Upper lobe of left lung (tissue), 6 donors: ENCODE results near the gene PSMD5. TPM values are rescaled to one million over a fixed set of nuclear protein-coding genes. Genes with fewer than 3 reads are reported as not detected.

Experiments
- ATAC-seq, 2 donors: fragments of 200-7000 bp; cut with Tn5 transposase; one replicate each; pipeline ENCODE4 v1.9.1; 2022; ENCODE audit warnings: mild to moderate bottlenecking in 2 of 2, moderate library complexity in 2 of 2; ENCODE audit not compliant: low FRiP score in 2 of 2
- DNase-seq, 2 donors: peaks; one replicate each; pipeline ENCODE4 v3.0.0-alpha.2; 2019 to 2020
- H3K27ac ChIP-seq, 4 donors: fragments of 200-600 bp; sonication (generic); one replicate each; pipeline ENCODE4 v1.5.1; 2016 to 2019
- H3K27me3 ChIP-seq, 4 donors: fragments of 200-600 bp; sonication (generic); one replicate each; pipeline ENCODE4 v1.5.1; 2017 to 2019
- H3K36me3 ChIP-seq, 4 donors: fragments of 200-600 bp; sonication (generic); one replicate each; pipeline ENCODE4 v1.5.1; 2016 to 2019
- H3K4me1 ChIP-seq, 4 donors: fragments of 200-600 bp; sonication (generic); one replicate each; pipeline ENCODE4 v1.5.1; 2018 to 2019
- H3K4me3 ChIP-seq, 4 donors: fragments of 200-600 bp; sonication (generic); one replicate each; pipeline ENCODE4 v1.5.1; 2017 to 2019; ENCODE audit warnings: mild to moderate bottlenecking in 2 of 4, moderate library complexity in 1 of 4
- H3K9me3 ChIP-seq, 4 donors: fragments of 200-600 bp; sonication (generic); one replicate each; pipeline ENCODE4 v1.5.1; 2018 to 2019
- EP300 ChIP-seq, 4 donors: sonication (generic); formaldehyde crosslinking; IDR thresholded peaks; one replicate each; pipeline ENCODE4 v1.5.1; 2017; ENCODE audit warnings: antibody characterized with exemption in 4 of 4, control low read depth in 2 of 4
- POLR2A ChIP-seq, 4 donors: fragments of 450-650 bp; IDR thresholded peaks; one replicate each; pipeline ENCODE4 v1.5.1; 2016 to 2017; ENCODE audit warnings: antibody characterized with exemption in 4 of 4, mild to moderate bottlenecking in 2 of 4
- POLR2AphosphoS5 ChIP-seq, 2 donors: sonication (generic); formaldehyde crosslinking; IDR thresholded peaks; one replicate each; pipeline ENCODE4 v1.5.1; 2017; ENCODE audit warnings: antibody characterized with exemption in 2 of 2
- WGBS, 2 donors: methylation state at CpG; one replicate each; pipeline ENCODE4 v1.1.5; 2017 to 2018; 5-methylcytosine and 5-hydroxymethylcytosine counted together
- total RNA-seq, 6 donors: library from RNA; depleted of rRNA in 4 of 6; stranded (reverse); fragments of >200 nt in 4 of 6; gene quantifications; one replicate each; pipeline versions ENCODE4 v1.1.0 to v1.2.1, GENCODE V29; 2016 to 2021
- TF ChIP-seq, protein P1 (sequence below), 6 experiments: fragments of 450-650 bp in 4 of 6; fragments of 200-600 bp in 2 of 6; sonication (generic) in 2 of 6; IDR thresholded peaks; one replicate each; pipeline ENCODE4 v1.5.1; 2016 to 2019; ENCODE audit warnings: antibody characterized with exemption in 6 of 6
- donor health status: DM: no; HTN: no; CAD: no; lungs with moderate emphysema.
- donor health status: DM: no; HTN: yes; CAD: no; lungs with severe emphysema.

PSMD5 gene
- total RNA-seq, 6 donors from 2014 or later, result 11.4 to 56.8 (median 40.1) TPM

DNA sequence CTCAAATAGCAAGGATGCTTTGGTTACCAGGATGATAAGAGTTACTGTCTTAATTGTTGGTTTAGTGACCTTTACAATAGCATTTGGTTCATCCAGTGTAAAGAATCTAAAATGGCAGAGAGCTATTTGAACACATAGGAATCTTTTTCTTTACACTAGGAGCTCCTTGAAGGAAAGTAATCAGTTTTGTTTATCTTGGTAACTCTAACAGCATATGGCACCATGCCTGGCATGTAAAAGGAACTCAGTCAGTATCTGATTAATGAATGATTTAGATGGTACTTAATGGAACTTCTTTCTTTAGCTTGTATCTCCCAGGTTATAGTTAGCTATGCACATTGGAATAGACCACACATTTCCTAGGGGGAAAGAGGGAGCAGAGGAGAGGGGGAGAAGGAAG, 9.9 kb downstream of the PSMD5 start:
- ATAC-seq (no peak), DNase-seq (no peak)
- Histone ChIP-seq H3K36me3 (peaks cover 10 to 66% (median 35%) of the 10 kb centered on the region in 4 donors), H3K27me3 (no peaks in the 10 kb centered on the region), H3K4me3 (no peak overlapping the region), H3K9me3 (no peaks in the 10 kb centered on the region), H3K4me1 (no peaks in the 10 kb centered on the region), H3K27ac (no peak overlapping the region)
- TF ChIP-seq, protein P1, sequence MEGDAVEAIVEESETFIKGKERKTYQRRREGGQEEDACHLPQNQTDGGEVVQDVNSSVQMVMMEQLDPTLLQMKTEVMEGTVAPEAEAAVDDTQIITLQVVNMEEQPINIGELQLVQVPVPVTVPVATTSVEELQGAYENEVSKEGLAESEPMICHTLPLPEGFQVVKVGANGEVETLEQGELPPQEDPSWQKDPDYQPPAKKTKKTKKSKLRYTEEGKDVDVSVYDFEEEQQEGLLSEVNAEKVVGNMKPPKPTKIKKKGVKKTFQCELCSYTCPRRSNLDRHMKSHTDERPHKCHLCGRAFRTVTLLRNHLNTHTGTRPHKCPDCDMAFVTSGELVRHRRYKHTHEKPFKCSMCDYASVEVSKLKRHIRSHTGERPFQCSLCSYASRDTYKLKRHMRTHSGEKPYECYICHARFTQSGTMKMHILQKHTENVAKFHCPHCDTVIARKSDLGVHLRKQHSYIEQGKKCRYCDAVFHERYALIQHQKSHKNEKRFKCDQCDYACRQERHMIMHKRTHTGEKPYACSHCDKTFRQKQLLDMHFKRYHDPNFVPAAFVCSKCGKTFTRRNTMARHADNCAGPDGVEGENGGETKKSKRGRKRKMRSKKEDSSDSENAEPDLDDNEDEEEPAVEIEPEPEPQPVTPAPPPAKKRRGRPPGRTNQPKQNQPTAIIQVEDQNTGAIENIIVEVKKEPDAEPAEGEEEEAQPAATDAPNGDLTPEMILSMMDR (IDR thresholded peaks at IDR 0.05), result no peak
- TF ChIP-seq POLR2AphosphoS5 (IDR thresholded peaks at IDR 0.05) (no peak), POLR2A (IDR thresholded peaks at IDR 0.05) (no peak), EP300 (IDR thresholded peaks at IDR 0.05) (no peak)

- ATAC-seq (no peak), DNase-seq (no peak)
- 92 to 100% methylated on average over 3 of the region's 3 CpGs for WGBS, 2 donors
- Histone ChIP-seq H3K36me3 (peaks cover 10 to 76% (median 35%) of the 10 kb centered on the region in 4 donors), H3K9me3 (no peaks in the 10 kb centered on the region), H3K27ac (no peak overlapping the region), H3K4me1 (no peaks in the 10 kb centered on the region), H3K4me3 (no peak overlapping the region), H3K27me3 (no peaks in the 10 kb centered on the region)
- TF ChIP-seq, protein P1 (IDR thresholded peaks at IDR 0.05), result no peak
- no peak for TF ChIP-seq EP300 (IDR thresholded peaks at IDR 0.05)
- TF ChIP-seq POLR2A (IDR thresholded peaks at IDR 0.05), result no peak
- TF ChIP-seq POLR2AphosphoS5 (IDR thresholded peaks at IDR 0.05), result no peak
These were observed 11.9 kb downstream of the PSMD5 start for GRCh38 chr9:120830865-120831264.

DNA sequence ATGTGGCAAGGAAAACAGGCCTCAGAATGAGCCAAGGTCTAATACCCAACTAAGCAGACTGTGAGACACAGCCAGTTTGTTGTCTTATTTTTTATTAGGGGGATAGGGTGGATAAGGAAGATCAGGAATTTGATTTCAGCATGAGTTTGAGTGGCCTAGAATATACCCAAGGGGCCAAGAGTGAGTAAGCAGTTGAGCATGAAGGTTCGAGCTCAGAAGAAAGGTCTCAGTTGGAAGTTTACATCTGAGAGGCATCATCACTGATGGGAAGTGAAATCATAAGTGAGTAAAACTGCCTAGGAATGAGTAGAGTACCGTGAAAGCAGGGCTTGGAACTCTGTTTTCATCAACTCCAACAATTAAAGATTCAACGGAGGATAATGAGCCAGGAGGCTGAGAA, 12.6 kb downstream of the PSMD5 start:
- no peak overlapping the region for H3K4me3 ChIP-seq
- no peaks in the 10 kb centered on the region for H3K4me1 ChIP-seq
- H3K27ac ChIP-seq, result no peak overlapping the region
- no peaks in the 10 kb centered on the region for H3K9me3 ChIP-seq
- WGBS, 2 donors, result 89 to 94% methylated on average over 3 of the region's 3 CpGs
- TF ChIP-seq POLR2A (IDR thresholded peaks at IDR 0.05), result no peak
- no peak for TF ChIP-seq EP300 (IDR thresholded peaks at IDR 0.05)
- TF ChIP-seq POLR2AphosphoS5 (IDR thresholded peaks at IDR 0.05), result no peak
- TF ChIP-seq, protein P1 (IDR thresholded peaks at IDR 0.05), result no peak
- no peak for ATAC-seq
- H3K27me3 ChIP-seq, result no peaks in the 10 kb centered on the region
- DNase-seq, result no peak
- peaks cover 10 to 79% (median 33%) of the 10 kb centered on the region in 4 donors for H3K36me3 ChIP-seq

GRCh38 chr9:120829650-120830049, 13.1 kb downstream of the PSMD5 start:
- H3K9me3 ChIP-seq, result no peaks in the 10 kb centered on the region
- no peak for TF ChIP-seq POLR2A (IDR thresholded peaks at IDR 0.05)
- TF ChIP-seq POLR2AphosphoS5 (IDR thresholded peaks at IDR 0.05), result no peak
- TF ChIP-seq EP300 (IDR thresholded peaks at IDR 0.05), result no peak
- TF ChIP-seq, protein P1 (IDR thresholded peaks at IDR 0.05), result no peak
- peaks cover 7 to 79% (median 36%) of the 10 kb centered on the region in 4 donors for H3K36me3 ChIP-seq
- ATAC-seq, result no peak
- no peaks in the 10 kb centered on the region for H3K4me1 ChIP-seq
- H3K27ac ChIP-seq, result no peak overlapping the region
- no peaks in the 10 kb centered on the region for H3K27me3 ChIP-seq
- no peak for DNase-seq
- H3K4me3 ChIP-seq, result no peak overlapping the region
- WGBS, 2 donors, result 94 to 100% methylated on average over 1 of the region's 1 CpG

GRCh38 chr9:120820095-120820494, 22.6 kb downstream of the PSMD5 start:
- TF ChIP-seq POLR2A (IDR thresholded peaks at IDR 0.05) (no peak), EP300 (IDR thresholded peaks at IDR 0.05) (no peak), POLR2AphosphoS5 (IDR thresholded peaks at IDR 0.05) (no peak)
- TF ChIP-seq, protein P1 (IDR thresholded peaks at IDR 0.05), result no peak
- Histone ChIP-seq H3K4me1 (no peaks in the 10 kb centered on the region), H3K36me3 (peaks cover 30 to 96% (median 56%) of the 10 kb centered on the region in 4 donors), H3K27me3 (no peaks in the 10 kb centered on the region), H3K27ac (no peak overlapping the region), H3K4me3 (no peak overlapping the region), H3K9me3 (no peaks in the 10 kb centered on the region)
- WGBS, 2 donors, result 82 to 83% methylated on average over 4 of the region's 4 CpGs
- ATAC-seq (no peak), DNase-seq (no peak)
